Sigmoid colon (tissue), 7 donors: ENCODE results near the gene BHMT2. TPM values are rescaled to one million over a fixed set of nuclear protein-coding genes. Genes with fewer than 3 reads are reported as not detected.
A peak's percentile ranks its signal among the peaks of the same experiment; 100 is the strongest.

ENCODE experiments used
- DNase-seq: peaks from one replicate; pipeline ENCODE4 v3.0.0-alpha.2; 2019
- H3K27ac ChIP-seq, 4 donors: fragments of 200-600 bp; sonication (generic); one replicate each; pipeline ENCODE4 v1.5.1; 2016 to 2019; ENCODE audit warnings: mild to moderate bottlenecking in 1 of 4
- H3K27me3 ChIP-seq, 3 donors: fragments of 200-600 bp; sonication (generic); one replicate each; pipeline ENCODE4 v1.5.1; 2019; ENCODE audit warnings: mild to moderate bottlenecking in 1 of 3
- H3K36me3 ChIP-seq, 4 donors: fragments of 200-600 bp; sonication (generic); one replicate each; pipeline ENCODE4 v1.5.1; 2016 to 2019
- H3K4me1 ChIP-seq, 4 donors: fragments of 200-600 bp; sonication (generic); one replicate each; pipeline ENCODE4 v1.5.1; 2017 to 2019
- H3K4me3 ChIP-seq, 4 donors: fragments of 200-600 bp; sonication (generic); one replicate each; pipeline ENCODE4 v1.5.1; 2017 to 2019; ENCODE audit warnings: mild to moderate bottlenecking in 2 of 4, moderate library complexity in 1 of 4
- H3K9me3 ChIP-seq, 4 donors: fragments of 200-600 bp in 3 of 4; sonication (generic) in 3 of 4; one replicate each; pipeline versions ENCODE4 v1.5.1 to v1.6.1; 2013 to 2019
- CTCF ChIP-seq, 4 experiments: fragments of 450-650 bp in 3 of 4; fragments of 200-600 bp in 1 of 4; IDR thresholded peaks; one replicate each; pipeline ENCODE4 v1.5.1; 2016 to 2019; ENCODE audit warnings: antibody characterized with exemption in 4 of 4, mild to moderate bottlenecking in 3 of 4, moderate library complexity in 2 of 4
- EP300 ChIP-seq, 4 donors: sonication (generic); formaldehyde crosslinking; IDR thresholded peaks; one replicate each; pipeline ENCODE4 v1.6.1; 2017; ENCODE audit warnings: antibody characterized with exemption in 4 of 4
- POLR2A ChIP-seq, 2 donors: fragments of 450-650 bp; IDR thresholded peaks; one replicate each; pipeline ENCODE4 v1.6.1; 2016; ENCODE audit warnings: antibody characterized with exemption in 2 of 2, mild to moderate bottlenecking in 2 of 2, moderate library complexity in 2 of 2
- POLR2AphosphoS5 ChIP-seq, 4 donors: sonication (generic); formaldehyde crosslinking; IDR thresholded peaks; one replicate each; pipeline ENCODE4 v1.6.1; 2017; ENCODE audit warnings: antibody characterized with exemption in 4 of 4
- WGBS, 2 donors: extraction: QIAGEN DNeasy Blood & Tissue Kit; methylation state at CpG; one replicate each; pipeline ENCODE4 v1.1.7; 2013; 5-methylcytosine and 5-hydroxymethylcytosine counted together
- intact Hi-C: fragments of 100-400 bp; cut with DNase I; formaldehyde crosslinking; loops from one replicate; pipeline ENCODE4 v1.15.1; 2023
- polyA plus RNA-seq, 3 donors: library from polyadenylated mRNA; stranded (reverse); fragments of 200-250 nt; gene quantifications; one replicate each; pipeline ENCODE4 v1.2.3, GENCODE V29; 2013
- total RNA-seq, 4 donors: library from RNA; depleted of rRNA; stranded (reverse); fragments of >200 nt; gene quantifications; one replicate each; pipeline ENCODE4 v1.1.0, GENCODE V29; 2016
- donor health status: healthy with polysubstance abuse.
- donor health status: Bipolar disorder and iron deficiency.
- donor health status: healthy.

BHMT2 gene
- total and polyA plus RNA-seq, 7 donors, result 0.86 to 37.5 (median 12.1) TPM

- no peak for DNase-seq
- no peaks in the 10 kb centered on the region for H3K9me3 ChIP-seq
- H3K27me3 ChIP-seq, result peaks cover 8 to 35% (median 12%) of the 10 kb centered on the region in 3 donors
- intact Hi-C loops, result no loop called here
- no peak overlapping the region for H3K27ac ChIP-seq
- no peak for TF ChIP-seq POLR2AphosphoS5 (IDR thresholded peaks at IDR 0.05)
- TF ChIP-seq CTCF (IDR thresholded peaks at IDR 0.05), result no peak
- TF ChIP-seq POLR2A (IDR thresholded peaks at IDR 0.05), result no peak
- no peak for TF ChIP-seq EP300 (IDR thresholded peaks at IDR 0.05)
- 83 to 88% methylated on average over 5 of the region's 5 CpGs for WGBS, 2 donors
- H3K4me3 ChIP-seq, result no peak overlapping the region
- peaks cover 0 to 19% (median 8%) of the 10 kb centered on the region in 4 donors for H3K4me1 ChIP-seq
- H3K36me3 ChIP-seq, result no peaks in the 10 kb centered on the region
Observed at GRCh38 chr5:79112703-79113058, 43.1 kb downstream of the BHMT2 start.

GRCh38 chr5:79119486-79119885 is 49.9 kb downstream of the BHMT2 start:
- Histone ChIP-seq H3K4me3 (no peak overlapping the region), H3K36me3 (no peaks in the 10 kb centered on the region), H3K27me3 (peaks cover 0 to 5% (median 0%) of the 10 kb centered on the region in 3 donors), H3K9me3 (no peaks in the 10 kb centered on the region), H3K4me1 (peaks cover 0 to 10% (median 7%) of the 10 kb centered on the region in 4 donors), H3K27ac (peak overlapping the region in 1 of 4 donors; percentile 45)
- TF ChIP-seq CTCF (IDR thresholded peaks at IDR 0.05) (no peak), POLR2AphosphoS5 (IDR thresholded peaks at IDR 0.05) (peak in 1 of 4 donors; percentile 21)
- no peak for DNase-seq
- intact Hi-C loops, result no loop called here
- 90 to 93% methylated on average over 4 of the region's 4 CpGs for WGBS, 2 donors

- WGBS, 2 donors, result 81 to 93% methylated on average over 4 of the region's 4 CpGs
- H3K4me3 ChIP-seq, result no peak overlapping the region
- no peak for DNase-seq
- no peaks in the 10 kb centered on the region for H3K9me3 ChIP-seq
- H3K27ac ChIP-seq, result no peak overlapping the region
- intact Hi-C loops, result no loop called here
- TF ChIP-seq POLR2AphosphoS5 (IDR thresholded peaks at IDR 0.05), result no peak
- TF ChIP-seq EP300 (IDR thresholded peaks at IDR 0.05), result no peak
- TF ChIP-seq CTCF (IDR thresholded peaks at IDR 0.05), result no peak
- TF ChIP-seq POLR2A (IDR thresholded peaks at IDR 0.05), result no peak
- no peaks in the 10 kb centered on the region for H3K36me3 ChIP-seq
- no peaks in the 10 kb centered on the region for H3K27me3 ChIP-seq
- peaks cover 0 to 10% (median 7%) of the 10 kb centered on the region in 4 donors for H3K4me1 ChIP-seq
Observed at GRCh38 chr5:79120221-79120620, 50.7 kb downstream of the BHMT2 start.

GRCh38 chr5:79122973-79123372 is 53.4 kb downstream of the BHMT2 start:
- Histone ChIP-seq H3K4me3 (no peak overlapping the region), H3K9me3 (no peaks in the 10 kb centered on the region), H3K27me3 (no peaks in the 10 kb centered on the region), H3K27ac (no peak overlapping the region), H3K4me1 (peaks cover 0 to 10% (median 7%) of the 10 kb centered on the region in 4 donors), H3K36me3 (no peaks in the 10 kb centered on the region)
- intact Hi-C loops, result no loop called here
- TF ChIP-seq EP300 (IDR thresholded peaks at IDR 0.05), result no peak
- TF ChIP-seq POLR2AphosphoS5 (IDR thresholded peaks at IDR 0.05), result no peak
- no peak for TF ChIP-seq POLR2A (IDR thresholded peaks at IDR 0.05)
- no peak for TF ChIP-seq CTCF (IDR thresholded peaks at IDR 0.05)
- DNase-seq, result no peak

GRCh38 chr5:79124607-79125006 is 55.0 kb downstream of the BHMT2 start:
- DNase-seq, result no peak
- Histone ChIP-seq H3K9me3 (no peaks in the 10 kb centered on the region), H3K4me1 (peaks cover 0 to 3% (median 1%) of the 10 kb centered on the region in 4 donors), H3K27ac (no peak overlapping the region), H3K36me3 (no peaks in the 10 kb centered on the region), H3K27me3 (no peaks in the 10 kb centered on the region), H3K4me3 (no peak overlapping the region)
- TF ChIP-seq EP300 (IDR thresholded peaks at IDR 0.05), result no peak
- no peak for TF ChIP-seq POLR2AphosphoS5 (IDR thresholded peaks at IDR 0.05)
- TF ChIP-seq POLR2A (IDR thresholded peaks at IDR 0.05), result no peak
- no peak for TF ChIP-seq CTCF (IDR thresholded peaks at IDR 0.05)
- intact Hi-C loops, result loop anchor here (5.0 kb wide), 1 partner anchor 42 kb away; no protein-coding TSS in a partner anchor
- 78 to 84% methylated on average over 1 of the region's 1 CpG for WGBS, 2 donors
